ENCODE results near the gene EBP.

EBP gene

GRCh38 chrX:48521353-48522243, at the start of gene EBP:
EBP (plus strand) TSS chrX:48521808; CDS start chrX:48523772, 1,964 bp downstream.
- peak; percentile 94 for DNase-seq

DNA sequence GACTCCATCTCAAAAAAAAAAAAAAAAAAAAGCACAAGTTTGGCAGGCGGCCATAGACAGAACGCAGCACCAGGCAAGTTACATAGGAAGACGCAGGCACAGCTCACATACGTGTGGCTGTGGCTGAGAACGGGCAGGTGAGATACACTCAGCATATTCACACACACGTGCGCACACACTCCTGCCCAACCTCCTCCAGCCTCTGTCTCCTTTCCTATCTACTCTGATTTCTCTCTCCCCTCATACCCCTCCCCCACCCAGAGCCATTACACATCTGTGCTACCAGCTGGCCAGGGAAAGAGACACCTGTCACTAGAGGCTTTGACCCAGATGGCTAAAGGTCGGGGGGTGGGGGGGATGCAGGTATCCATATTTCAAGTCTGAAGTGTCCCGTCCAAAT, 49.4 kb upstream of the EBP start:
- no peak for DNase-seq

DNA sequence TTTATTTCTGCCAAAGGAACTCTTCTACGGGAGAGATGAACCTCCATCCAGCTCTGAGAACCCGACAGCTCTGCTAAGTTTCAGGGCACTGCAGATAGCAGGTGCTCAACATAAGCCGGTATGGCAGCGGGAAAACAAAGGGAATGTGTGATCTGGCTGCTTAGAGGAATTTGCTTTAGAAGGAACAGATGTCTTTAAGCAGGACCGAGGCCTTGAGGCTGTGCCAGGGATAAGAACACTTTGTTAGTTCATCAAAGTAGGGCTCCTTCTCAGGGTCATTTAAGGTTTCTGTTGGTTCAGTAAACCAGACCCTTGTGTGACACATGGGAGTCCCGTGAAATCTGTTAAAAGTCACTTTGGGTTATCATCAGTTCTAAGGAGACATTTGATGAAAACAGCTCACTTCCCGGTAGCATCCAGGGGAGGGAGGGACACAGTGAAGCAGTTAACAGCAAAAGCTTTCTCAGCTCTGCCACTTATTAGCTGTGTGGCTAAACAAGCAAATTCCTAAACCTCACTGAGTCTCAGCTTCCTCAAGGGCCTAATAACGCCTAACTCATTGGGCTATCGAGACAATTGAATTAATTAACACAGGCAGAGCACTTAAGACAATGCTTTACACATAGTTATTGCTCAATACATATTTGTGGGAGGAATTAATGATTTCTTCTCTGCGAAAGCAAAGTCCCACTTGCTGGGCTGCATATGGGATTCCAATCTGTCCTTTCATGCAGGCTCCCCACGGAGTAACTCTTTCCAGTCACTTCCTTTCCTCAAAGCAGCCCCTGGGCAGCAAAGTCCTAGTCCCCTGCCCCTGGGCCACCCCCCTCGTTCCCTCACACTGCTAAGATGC, 48.5 kb upstream of the EBP start:
- no peak for DNase-seq

GRCh38 chrX:48473704-48473990, 48.0 kb upstream of the EBP start:
- DNase-seq: no peak

- no peak for DNase-seq
These were observed 47.5 kb upstream of the EBP start for GRCh38 chrX:48474127-48474526.

DNA sequence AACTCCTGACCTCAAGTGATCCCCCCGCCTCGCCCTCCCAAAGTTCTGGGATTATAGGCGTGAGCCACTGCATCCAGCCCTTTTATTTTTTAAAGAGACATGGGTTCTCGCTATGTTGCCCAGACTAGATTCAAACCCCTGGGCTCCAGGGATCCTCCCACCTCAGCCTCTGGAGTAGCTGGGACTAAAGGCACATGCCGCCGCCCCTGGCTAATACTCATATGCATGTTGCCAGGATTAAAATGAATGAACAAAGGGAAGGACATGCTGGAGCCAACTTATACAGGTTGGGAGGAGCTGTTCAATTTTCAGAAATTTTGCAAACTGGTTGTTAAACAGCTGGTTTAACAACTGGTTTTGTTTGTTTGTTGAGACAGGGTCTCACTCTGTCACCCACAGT, 47.0 kb upstream of the EBP start:
- no peak for DNase-seq

DNA sequence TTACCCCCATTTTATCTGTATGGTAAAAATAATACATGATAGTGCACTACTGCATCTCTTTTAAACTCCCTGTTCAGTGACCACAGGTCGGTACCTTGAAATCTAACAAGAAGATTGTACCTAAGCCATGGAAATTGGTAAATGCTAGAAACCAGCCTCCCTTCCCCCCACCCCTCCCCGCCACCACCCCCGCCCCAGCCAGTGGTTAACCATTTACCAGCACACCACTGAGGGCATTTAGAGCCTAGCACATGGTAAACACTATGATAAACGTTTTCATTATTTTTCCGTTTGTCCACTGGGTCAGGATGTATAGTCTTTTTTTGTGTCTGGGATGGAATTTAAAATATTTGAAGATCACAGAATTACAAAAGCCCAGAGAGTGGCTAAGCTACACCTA, 46.3 kb upstream of the EBP start:
- DNase-seq: no peak

GRCh38 chrX:48475774-48476577, 45.6 kb upstream of the EBP start, which contains the start of gene FTSJ1:
FTSJ1 (plus strand) TSS chrX:48476199; CDS start chrX:48478048, 1,849 bp downstream.
- DNase-seq: peak; percentile 89

- DNase-seq: no peak
These were observed 44.7 kb upstream of the EBP start for GRCh38 chrX:48476919-48477318.

- no peak for DNase-seq
These were observed 43.5 kb upstream of the EBP start for GRCh38 chrX:48477960-48478755.

DNA sequence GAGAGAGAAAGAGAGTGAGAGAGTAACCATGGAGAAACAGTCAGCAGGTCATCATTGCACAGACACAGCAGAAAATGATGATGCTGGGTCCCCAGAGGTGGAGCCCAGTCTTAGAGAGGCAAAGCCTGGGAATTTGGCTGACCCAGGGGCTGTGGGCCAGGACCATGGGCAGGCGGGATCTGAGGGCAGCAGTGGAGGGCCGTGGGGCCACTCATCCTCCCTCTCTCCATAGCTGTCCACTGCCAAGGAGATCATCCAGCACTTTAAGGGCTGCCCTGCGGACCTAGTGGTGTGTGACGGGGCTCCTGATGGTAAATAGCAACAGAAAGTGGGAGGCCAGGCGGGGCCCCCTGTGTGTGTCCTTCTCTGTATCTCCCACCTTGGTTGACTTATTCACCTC, 42.8 kb upstream of the EBP start:
- no peak for DNase-seq

DNA sequence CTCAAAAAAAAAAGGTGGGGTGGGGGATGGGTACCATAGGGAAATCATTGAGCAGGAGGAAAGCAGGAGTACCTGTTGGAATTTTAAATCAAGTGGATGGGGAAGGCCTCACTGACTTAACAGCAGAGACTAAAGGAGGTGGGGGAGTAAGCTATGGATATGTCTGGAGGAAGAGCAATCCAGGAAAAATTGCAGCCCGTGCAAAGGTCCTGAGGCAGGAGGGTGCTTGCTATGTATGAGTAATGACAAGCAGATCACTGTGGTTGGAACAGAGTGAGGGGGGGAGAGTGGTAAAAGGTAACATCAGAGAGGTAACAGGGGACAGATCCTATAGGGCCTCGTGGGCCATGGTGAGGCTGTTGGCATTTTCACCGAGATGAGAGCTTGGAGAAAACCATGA, 41.5 kb upstream of the EBP start:
- DNase-seq: no peak

- DNase-seq: no peak
These were observed 41.0 kb upstream of the EBP start for GRCh38 chrX:48480583-48480982.

DNA sequence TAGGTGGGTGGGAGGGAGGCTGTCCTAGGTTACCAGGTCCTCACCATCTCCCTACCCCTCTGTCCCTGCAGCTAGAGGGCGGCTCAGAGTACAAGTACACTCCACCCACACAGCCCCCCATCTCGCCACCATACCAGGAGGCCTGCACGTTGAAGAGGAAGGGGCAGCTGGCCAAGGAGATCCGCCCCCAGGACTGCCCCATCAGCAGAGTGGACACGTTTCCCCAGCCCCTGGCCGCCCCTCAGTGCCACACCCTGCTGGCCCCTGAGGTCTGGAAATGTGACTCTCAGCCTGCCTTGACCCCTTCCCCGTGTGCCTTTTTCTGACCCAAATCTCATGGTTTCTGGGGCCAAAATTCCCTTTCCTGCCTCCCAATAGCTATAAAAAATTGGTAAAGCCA, 39.1 kb upstream of the EBP start:
- DNase-seq: no peak

- no peak for DNase-seq
These were observed 34.2 kb upstream of the EBP start for GRCh38 chrX:48487362-48487798.

DNA sequence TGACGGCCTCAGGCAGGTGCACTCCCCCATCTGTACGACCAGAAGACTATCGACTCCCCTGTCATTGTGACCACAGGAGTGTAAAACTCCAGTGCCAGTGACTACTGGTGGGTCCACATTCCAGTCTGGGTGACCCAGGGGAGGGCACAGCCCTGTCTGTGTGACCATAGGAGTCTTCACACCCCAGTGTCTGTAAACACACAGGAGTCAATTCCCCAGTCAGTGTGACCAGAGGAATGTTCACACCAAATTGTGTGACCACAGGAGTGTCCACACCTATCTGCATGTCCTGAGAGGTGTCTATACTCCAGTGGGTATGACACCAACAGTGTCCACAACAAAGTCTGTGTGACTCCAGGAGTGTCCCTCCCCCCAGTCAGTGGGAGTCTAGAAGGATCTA, 33.6 kb upstream of the EBP start:
- no peak for DNase-seq

GRCh38 chrX:48489296-48489695, 32.3 kb upstream of the EBP start:
- no peak for DNase-seq

GRCh38 chrX:48489892-48490291, 31.7 kb upstream of the EBP start:
- DNase-seq: no peak

DNA sequence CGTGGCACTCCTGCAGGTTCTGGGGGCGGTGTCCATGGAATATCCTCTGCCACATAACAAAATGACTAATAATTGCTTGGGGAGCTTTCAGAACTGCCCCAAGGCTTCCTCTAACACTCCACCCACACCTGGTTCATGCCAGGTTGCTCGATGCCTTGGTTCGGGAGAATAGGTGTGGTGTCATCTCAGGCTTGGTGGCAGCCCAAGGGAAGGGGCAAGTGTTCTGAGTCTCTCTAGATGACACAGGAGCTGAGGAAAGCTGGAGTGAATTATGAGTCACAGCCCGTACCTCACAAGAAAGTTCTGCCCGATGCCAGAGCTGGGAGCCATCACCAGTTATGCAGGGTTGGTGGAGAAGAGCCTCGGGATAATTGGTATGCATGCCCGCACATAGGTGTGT, 30.9 kb upstream of the EBP start:
- no peak for DNase-seq

GRCh38 chrX:48491809-48492208, 29.8 kb upstream of the EBP start:
- DNase-seq: no peak

GRCh38 chrX:48492293-48492910, 29.2 kb upstream of the EBP start:
- no peak for DNase-seq

DNA sequence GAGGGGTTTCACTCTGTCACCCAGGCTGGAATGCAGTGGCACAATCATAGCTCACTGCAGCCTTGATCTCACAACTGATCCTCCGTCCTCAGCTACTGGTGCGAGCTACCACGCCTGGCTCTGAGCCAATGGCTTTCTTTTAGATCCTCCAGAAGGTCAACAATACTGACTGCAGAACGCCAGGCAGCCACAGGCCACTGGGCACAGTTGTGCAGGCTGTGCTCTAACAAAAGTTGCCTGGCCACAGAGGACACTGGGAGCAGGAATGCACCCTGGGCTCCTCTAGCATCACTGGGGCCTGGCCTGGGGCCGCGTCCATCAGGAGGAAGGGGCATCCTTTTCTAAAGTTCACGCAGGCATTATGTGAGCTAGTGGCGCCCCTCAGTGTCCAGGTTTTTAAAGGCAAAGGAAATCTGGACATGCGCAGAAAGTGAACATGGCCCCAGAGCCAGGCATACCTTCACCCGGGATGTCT, 27.7 kb upstream of the EBP start:
- DNase-seq: no peak
